ENCODE results near the gene CFAP299.

Gene CFAP299

DNA sequence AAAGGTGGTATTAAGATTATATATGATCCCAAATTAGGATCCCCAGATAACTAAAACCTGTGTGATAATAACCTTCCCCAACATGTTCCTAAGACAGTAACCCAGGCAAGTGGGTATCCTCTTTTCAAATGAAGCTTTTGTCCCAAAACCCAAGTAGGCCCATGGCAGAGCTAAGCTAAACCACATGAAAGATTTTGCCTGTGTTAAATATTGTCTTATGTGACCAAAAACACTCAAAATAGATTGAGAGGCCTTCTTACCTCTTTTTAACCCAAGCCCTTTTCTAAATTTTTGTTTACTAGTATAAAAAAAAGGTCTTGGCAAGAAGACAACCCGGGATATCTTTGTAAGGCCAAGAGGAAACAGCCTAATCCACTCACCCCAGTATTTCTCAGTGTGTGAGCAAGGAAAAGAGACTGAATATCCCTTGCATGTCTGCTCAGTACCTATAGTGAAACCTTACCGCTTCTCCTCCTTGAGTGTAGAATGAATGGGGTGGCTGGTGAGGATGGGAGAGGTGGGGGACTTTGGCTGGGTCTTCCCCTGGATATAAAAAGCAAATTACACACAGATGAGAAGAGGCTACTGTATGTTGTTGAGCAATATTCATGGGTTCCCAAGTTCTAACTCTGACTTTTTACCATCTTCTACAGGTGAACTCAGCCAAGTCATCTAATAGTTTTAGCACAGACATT lies 506.2 kb downstream of the CFAP299 start:
- Histone ChIP-seq H2BK120ac (ENCODE audit: low read depth, low read length) (no peak overlapping the region), H3K23ac (ENCODE audit: low read depth, low read length, poor library complexity) (no peak overlapping the region), H3K36me3 (replicated peaks in 1 of 2; ENCODE audit: control insufficient read depth in 2 of 2, insufficient read depth in 2 of 2, low read length in 2 of 2) (no peaks in the 10 kb centered on the region), H3K9ac (ENCODE audit: low read depth, low read length, poor library complexity) (no peak overlapping the region), H2BK12ac (ENCODE audit: low read length) (no peak overlapping the region), H3K18ac (ENCODE audit: low read length) (no peak overlapping the region), H2BK15ac (ENCODE audit: low read length) (no peak overlapping the region), H3K4me1 (ENCODE audit: control insufficient read depth in 2 of 2, insufficient read depth in 1 of 2, low read depth in 1 of 2, low read length in 2 of 2) (no peaks in the 10 kb centered on the region), H3K27ac (replicated peaks; ENCODE audit: low read length) (no peak overlapping the region), H4K8ac (ENCODE audit: low read depth, low read length) (no peak overlapping the region), H3K9me3 (replicated peaks in 1 of 2; ENCODE audit: control insufficient read depth in 2 of 2, insufficient read depth in 1 of 2, low read depth in 1 of 2, low read length in 2 of 2) (no peaks in the 10 kb centered on the region), H2BK5ac (ENCODE audit: low read length) (no peak overlapping the region), H3K4me3 (ENCODE audit: low read length in 2 of 2) (no peak overlapping the region), H3K14ac (ENCODE audit: low read length) (no peak overlapping the region), H2AFZ (ENCODE audit: low read length) (no peak overlapping the region), H3K4ac (ENCODE audit: low read length) (no peak overlapping the region), H3K79me1 (ENCODE audit: low read depth, low read length) (no peaks in the 10 kb centered on the region), H2AK5ac (ENCODE audit: low read depth, low read length) (no peak overlapping the region), H3K4me2 (ENCODE audit: insufficient read depth, low read length, poor library complexity, severe bottlenecking) (no peak overlapping the region), H4K91ac (ENCODE audit: low read depth, low read length, poor library complexity) (no peak overlapping the region), H3K27me3 (ENCODE audit: control insufficient read depth in 3 of 3, insufficient read depth in 3 of 3, low read depth in 1 of 3, low read length in 3 of 3) (no peaks in the 10 kb centered on the region)
- WGBS, 2 donors (ENCODE audit: extremely low coverage in 2 of 2, insufficient read length in 2 of 2, insufficient replicate concordance in 1 of 2) = no CpG with 5 or more reads among the region's 2 CpGs
- no peak for DNase-seq (ENCODE audit: low spot score)

DNA sequence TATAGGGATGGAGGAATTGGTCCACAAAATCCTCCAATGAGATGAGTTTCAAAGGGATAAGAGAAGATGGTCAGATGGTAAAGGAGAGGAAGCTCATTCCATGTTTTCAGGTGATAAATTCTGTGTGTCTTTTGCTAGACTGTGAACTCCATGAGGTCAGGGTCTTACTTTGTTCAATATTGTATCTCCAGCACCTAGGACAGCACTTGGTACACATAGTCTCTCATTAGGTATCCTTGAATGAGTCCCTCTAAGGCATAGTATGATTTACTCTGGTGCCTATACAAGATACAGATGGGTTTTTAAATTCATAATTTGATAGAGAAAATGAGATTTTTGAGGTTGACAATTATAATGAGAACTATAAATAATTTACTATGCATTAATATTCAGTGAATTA lies 510.7 kb downstream of the CFAP299 start:
- H4K91ac ChIP-seq (ENCODE audit: low read depth, low read length, poor library complexity) = no peak overlapping the region

DNA sequence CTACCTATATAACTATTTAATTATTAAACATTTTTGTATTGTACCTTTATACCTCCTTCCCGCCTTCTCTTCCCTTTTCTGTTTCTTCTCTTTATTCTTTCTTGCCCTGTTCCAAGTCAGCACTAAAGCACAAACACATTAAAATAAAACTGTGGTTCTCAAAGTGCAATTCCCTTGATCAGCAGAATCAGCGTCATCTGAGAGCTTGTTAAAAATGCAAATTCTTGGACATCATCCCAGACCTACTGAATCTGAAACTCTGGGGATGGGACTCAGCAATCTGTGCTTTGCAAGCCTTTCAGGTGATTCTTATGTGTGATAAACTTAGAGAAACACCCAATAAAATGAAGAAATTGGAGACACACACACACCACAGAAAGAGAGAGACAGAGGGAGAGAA lies 516.5 kb downstream of the CFAP299 start:
- H3K9ac ChIP-seq (ENCODE audit: low read depth, low read length, poor library complexity) = no peak overlapping the region
- H3K4ac ChIP-seq (ENCODE audit: low read length) = no peak overlapping the region
- H2BK120ac ChIP-seq (ENCODE audit: low read depth, low read length) = no peak overlapping the region
- no peak overlapping the region for H2BK5ac ChIP-seq (ENCODE audit: low read length)
- H4K91ac ChIP-seq (ENCODE audit: low read depth, low read length, poor library complexity) = no peak overlapping the region
- H3K36me3 ChIP-seq (replicated peaks in 1 of 2; ENCODE audit: control insufficient read depth in 2 of 2, insufficient read depth in 2 of 2, low read length in 2 of 2) = no peaks in the 10 kb centered on the region
- H3K27ac ChIP-seq (replicated peaks; ENCODE audit: low read length) = no peak overlapping the region
- no peak overlapping the region for H2AK5ac ChIP-seq (ENCODE audit: low read depth, low read length)
- H3K4me3 ChIP-seq (ENCODE audit: low read length in 2 of 2) = no peak overlapping the region
- no peak for DNase-seq (ENCODE audit: low spot score)
- H3K23ac ChIP-seq (ENCODE audit: low read depth, low read length, poor library complexity) = no peak overlapping the region
- no peak overlapping the region for H2BK15ac ChIP-seq (ENCODE audit: low read length)
- no peak overlapping the region for H3K14ac ChIP-seq (ENCODE audit: low read length)
- H4K8ac ChIP-seq (ENCODE audit: low read depth, low read length) = no peak overlapping the region
- H3K18ac ChIP-seq (ENCODE audit: low read length) = no peak overlapping the region
- H2AFZ ChIP-seq (ENCODE audit: low read length) = no peak overlapping the region
- no peaks in the 10 kb centered on the region for H3K9me3 ChIP-seq (replicated peaks in 1 of 2; ENCODE audit: control insufficient read depth in 2 of 2, insufficient read depth in 1 of 2, low read depth in 1 of 2, low read length in 2 of 2)
- H2BK12ac ChIP-seq (ENCODE audit: low read length) = no peak overlapping the region
- H3K4me1 ChIP-seq (ENCODE audit: control insufficient read depth in 2 of 2, insufficient read depth in 1 of 2, low read depth in 1 of 2, low read length in 2 of 2) = no peaks in the 10 kb centered on the region
- WGBS, 2 donors (ENCODE audit: extremely low coverage in 2 of 2, insufficient read length in 2 of 2, insufficient replicate concordance in 1 of 2) = no CpG with 5 or more reads among the region's 2 CpGs
- H3K27me3 ChIP-seq (ENCODE audit: control insufficient read depth in 3 of 3, insufficient read depth in 3 of 3, low read depth in 1 of 3, low read length in 3 of 3) = no peaks in the 10 kb centered on the region
- no peaks in the 10 kb centered on the region for H3K79me1 ChIP-seq (ENCODE audit: low read depth, low read length)
- H3K4me2 ChIP-seq (ENCODE audit: insufficient read depth, low read length, poor library complexity, severe bottlenecking) = no peak overlapping the region

More for the DNA sequence above, 510.7 kb downstream of the CFAP299 start:
- DNase-seq (ENCODE audit: low spot score) = no peak
- no peak overlapping the region for H2BK15ac ChIP-seq (ENCODE audit: low read length)
- no peak overlapping the region for H3K4me3 ChIP-seq (ENCODE audit: low read length in 2 of 2)
- no peak overlapping the region for H4K8ac ChIP-seq (ENCODE audit: low read depth, low read length)
- H3K4me2 ChIP-seq (ENCODE audit: insufficient read depth, low read length, poor library complexity, severe bottlenecking) = no peak overlapping the region
- H2AFZ ChIP-seq (ENCODE audit: low read length) = no peak overlapping the region
- no peak overlapping the region for H3K14ac ChIP-seq (ENCODE audit: low read length)
- H2BK12ac ChIP-seq (ENCODE audit: low read length) = no peak overlapping the region
- no peaks in the 10 kb centered on the region for H3K4me1 ChIP-seq (ENCODE audit: control insufficient read depth in 2 of 2, insufficient read depth in 1 of 2, low read depth in 1 of 2, low read length in 2 of 2)
- no peak overlapping the region for H3K23ac ChIP-seq (ENCODE audit: low read depth, low read length, poor library complexity)
- no peak overlapping the region for H2AK5ac ChIP-seq (ENCODE audit: low read depth, low read length)
- no peak overlapping the region for H3K27ac ChIP-seq (replicated peaks; ENCODE audit: low read length)
- H3K4ac ChIP-seq (ENCODE audit: low read length) = no peak overlapping the region
- H3K9me3 ChIP-seq (replicated peaks in 1 of 2; ENCODE audit: control insufficient read depth in 2 of 2, insufficient read depth in 1 of 2, low read depth in 1 of 2, low read length in 2 of 2) = no peaks in the 10 kb centered on the region
- no peaks in the 10 kb centered on the region for H3K27me3 ChIP-seq (ENCODE audit: control insufficient read depth in 3 of 3, insufficient read depth in 3 of 3, low read depth in 1 of 3, low read length in 3 of 3)
- H3K9ac ChIP-seq (ENCODE audit: low read depth, low read length, poor library complexity) = no peak overlapping the region
- H3K79me1 ChIP-seq (ENCODE audit: low read depth, low read length) = no peaks in the 10 kb centered on the region
- no peaks in the 10 kb centered on the region for H3K36me3 ChIP-seq (replicated peaks in 1 of 2; ENCODE audit: control insufficient read depth in 2 of 2, insufficient read depth in 2 of 2, low read length in 2 of 2)
- no peak overlapping the region for H3K18ac ChIP-seq (ENCODE audit: low read length)
- H2BK5ac ChIP-seq (ENCODE audit: low read length) = no peak overlapping the region
- H2BK120ac ChIP-seq (ENCODE audit: low read depth, low read length) = no peak overlapping the region

DNA sequence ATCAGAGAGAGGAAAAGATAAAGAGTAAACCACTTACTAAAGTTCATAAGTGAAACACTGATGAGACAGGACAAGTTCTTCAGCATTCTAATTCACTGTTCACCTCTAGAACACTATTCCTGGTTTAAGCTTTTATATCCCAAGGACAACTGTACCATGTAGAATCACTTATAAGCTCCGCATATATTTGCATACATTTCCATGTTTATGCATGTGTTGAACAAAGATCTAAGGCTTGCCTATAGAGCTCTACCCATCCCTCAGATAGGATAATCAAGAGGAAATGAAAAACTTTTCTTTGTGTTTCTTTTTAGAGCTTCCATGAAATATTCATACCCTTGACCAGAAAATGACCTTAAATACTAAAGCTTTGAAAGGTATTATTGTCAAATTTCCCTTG lies 538.0 kb downstream of the CFAP299 start:
- H2BK120ac ChIP-seq (ENCODE audit: low read depth, low read length) = no peak overlapping the region
- no peak overlapping the region for H3K4me3 ChIP-seq (ENCODE audit: low read length in 2 of 2)
- H3K36me3 ChIP-seq (replicated peaks in 1 of 2; ENCODE audit: control insufficient read depth in 2 of 2, insufficient read depth in 2 of 2, low read length in 2 of 2) = no peaks in the 10 kb centered on the region
- no peak overlapping the region for H2BK12ac ChIP-seq (ENCODE audit: low read length)
- H4K8ac ChIP-seq (ENCODE audit: low read depth, low read length) = no peak overlapping the region
- H3K23ac ChIP-seq (ENCODE audit: low read depth, low read length, poor library complexity) = no peak overlapping the region
- H2BK5ac ChIP-seq (ENCODE audit: low read length) = no peak overlapping the region
- no peak overlapping the region for H2BK15ac ChIP-seq (ENCODE audit: low read length)
- no peaks in the 10 kb centered on the region for H3K27me3 ChIP-seq (ENCODE audit: control insufficient read depth in 3 of 3, insufficient read depth in 3 of 3, low read depth in 1 of 3, low read length in 3 of 3)
- no peak overlapping the region for H3K4me2 ChIP-seq (ENCODE audit: insufficient read depth, low read length, poor library complexity, severe bottlenecking)
- DNase-seq (ENCODE audit: low spot score) = no peak
- H2AFZ ChIP-seq (ENCODE audit: low read length) = no peak overlapping the region
- no CpG with 5 or more reads among the region's 1 CpG for WGBS, 2 donors (ENCODE audit: extremely low coverage in 2 of 2, insufficient read length in 2 of 2, insufficient replicate concordance in 1 of 2)
- H3K4me1 ChIP-seq (ENCODE audit: control insufficient read depth in 2 of 2, insufficient read depth in 1 of 2, low read depth in 1 of 2, low read length in 2 of 2) = no peaks in the 10 kb centered on the region
- no peak overlapping the region for H3K27ac ChIP-seq (replicated peaks; ENCODE audit: low read length)
- H3K14ac ChIP-seq (ENCODE audit: low read length) = no peak overlapping the region
- no peak overlapping the region for H3K4ac ChIP-seq (ENCODE audit: low read length)
- no peak overlapping the region for H4K91ac ChIP-seq (ENCODE audit: low read depth, low read length, poor library complexity)
- H3K9me3 ChIP-seq (replicated peaks in 1 of 2; ENCODE audit: control insufficient read depth in 2 of 2, insufficient read depth in 1 of 2, low read depth in 1 of 2, low read length in 2 of 2) = no peaks in the 10 kb centered on the region
- H3K9ac ChIP-seq (ENCODE audit: low read depth, low read length, poor library complexity) = no peak overlapping the region
- no peak overlapping the region for H3K18ac ChIP-seq (ENCODE audit: low read length)
- H3K79me1 ChIP-seq (ENCODE audit: low read depth, low read length) = no peaks in the 10 kb centered on the region
- no peak overlapping the region for H2AK5ac ChIP-seq (ENCODE audit: low read depth, low read length)

Data from neuronal stem cell (in vitro differentiated cells).